IMR-90 (cell line): ENCODE measurements around the gene CD81. TPM values are rescaled to one million over a fixed set of nuclear protein-coding genes. Genes with fewer than 3 reads are reported as not detected.

Source experiments
- ATAC-seq: fragments of 200-7000 bp; cut with Tn5 transposase; 2 replicates; pipeline ENCODE4 v1.9.1; 2020; ENCODE audit warnings: low read depth, mild to moderate bottlenecking, moderate library complexity
- BruUV-seq: library from RNA; stranded (reverse); fragments of 400-500 nt; replicated peaks from 2 replicates; lab custom pipeline; 2021; lab: Mats Ljungman, UMichigan
- CTCF ChIA-PET: fragments of 300-600 bp; formaldehyde crosslinking; extraction: SDS; loops from one replicate; lab custom pipeline; 2021; ENCODE audit warnings: antibody characterized with exemption; lab: Yijun Ruan, JAX
- POLR2A ChIA-PET: fragments of 300-600 bp; sonication (Branson Sonifier 250); formaldehyde crosslinking; loops from one replicate; lab custom pipeline; 2022; ENCODE audit warnings: antibody characterized with exemption; ENCODE audit not compliant: unreplicated experiment; lab: Charles Lee
- DNase-seq: peaks from one replicate; pipeline ENCODE4 v3.0.0; 2013
- H2AFZ ChIP-seq: replicated peaks from 2 replicates; pipeline ENCODE3; 2013; ENCODE audit warnings: low read length, mild to moderate bottlenecking; ENCODE audit not compliant: poor library complexity
- H2AK5ac ChIP-seq: 2 replicates; pipeline ENCODE4 v1.6.1; 2013; ENCODE audit warnings: low read depth, low read length, inconsistent platforms
- H2AK9ac ChIP-seq: replicated peaks from 2 replicates; pipeline ENCODE3; 2013; ENCODE audit warnings: mild to moderate bottlenecking, low read depth, low read length, moderate library complexity; ENCODE audit not compliant: poor library complexity
- H2BK120ac ChIP-seq: 2 replicates; pipeline ENCODE4 v1.6.1; 2013; ENCODE audit warnings: low read depth, low read length, inconsistent platforms
- H2BK15ac ChIP-seq: 3 replicates; pipeline ENCODE4 v1.6.1; 2013; ENCODE audit warnings: low read depth, low read length, inconsistent platforms
- H2BK20ac ChIP-seq: 2 replicates; pipeline ENCODE4 v1.6.1; 2013; ENCODE audit warnings: low read depth, mild to moderate bottlenecking, inconsistent platforms, low read length, moderate library complexity
- H2BK5ac ChIP-seq: 2 replicates; pipeline ENCODE4 v1.6.1; 2013; ENCODE audit warnings: mild to moderate bottlenecking, low read depth, low read length, inconsistent platforms; ENCODE audit not compliant: poor library complexity, severe bottlenecking
- H3K14ac ChIP-seq: replicated peaks from 2 replicates; pipeline ENCODE4 v1.6.1; 2013; ENCODE audit warnings: low read depth, low read length, inconsistent platforms
- H3K18ac ChIP-seq: 2 replicates; pipeline ENCODE4 v1.6.1; 2013; ENCODE audit warnings: low read depth, low read length, control low read depth
- H3K23ac ChIP-seq: 2 replicates; pipeline ENCODE4 v1.6.1; 2013; ENCODE audit warnings: low read depth, low read length, inconsistent platforms
- H3K27ac ChIP-seq: 2 replicates; pipeline ENCODE4 v1.5.1; 2013; ENCODE audit warnings: mild to moderate bottlenecking, control low read depth, low read length; ENCODE audit not compliant: insufficient read depth
- H3K27me3 ChIP-seq: 2 replicates; pipeline ENCODE4 v1.6.1; 2013; ENCODE audit warnings: low read length; ENCODE audit not compliant: control insufficient read depth, insufficient read depth
- H3K36me3 ChIP-seq: 2 replicates; pipeline ENCODE4 v1.6.1; 2013; ENCODE audit warnings: low read length, mixed read lengths; ENCODE audit not compliant: control insufficient read depth, insufficient read depth
- H3K4ac ChIP-seq: 2 replicates; pipeline ENCODE4 v1.6.1; 2013; ENCODE audit warnings: low read depth, low read length, inconsistent platforms
- H3K4me1 ChIP-seq: 2 replicates; pipeline ENCODE4 v1.6.1; 2013; ENCODE audit warnings: low read length, mixed read lengths; ENCODE audit not compliant: control insufficient read depth, insufficient read depth
- H3K4me2 ChIP-seq: 2 replicates; pipeline ENCODE4 v1.6.1; 2013; ENCODE audit warnings: low read depth, mild to moderate bottlenecking, control low read depth, low read length, moderate library complexity
- H3K4me3 ChIP-seq: 2 replicates; pipeline ENCODE4 v1.5.1; 2013; ENCODE audit warnings: low read depth, mild to moderate bottlenecking, control low read depth, low read length, moderate library complexity; ENCODE audit not compliant: insufficient read depth
- H3K56ac ChIP-seq: 2 replicates; pipeline ENCODE4 v1.6.1; 2013; ENCODE audit warnings: low read length, inconsistent platforms; ENCODE audit not compliant: insufficient read depth; ENCODE audit errors: extremely low read depth
- H3K79me1 ChIP-seq, 2 experiments: 2 replicates each; pipeline ENCODE4 v1.6.1; 2013; ENCODE audit warnings: low read length in 2 of 2, inconsistent platforms in 1 of 2, low read depth in 1 of 2
- H3K9ac ChIP-seq: 2 replicates; pipeline ENCODE4 v1.6.1; 2013; ENCODE audit warnings: low read depth, low read length, control low read depth
- H3K9me1 ChIP-seq: 2 replicates; pipeline ENCODE4 v1.6.1; 2013; ENCODE audit warnings: low read length, inconsistent platforms; ENCODE audit not compliant: insufficient read depth
- H3K9me3 ChIP-seq: 2 replicates; pipeline ENCODE4 v1.6.1; 2013; ENCODE audit warnings: low read length; ENCODE audit not compliant: control insufficient read depth, insufficient read depth
- H4K20me1 ChIP-seq: 2 replicates; pipeline ENCODE4 v1.6.1; 2013; ENCODE audit warnings: low read length, inconsistent platforms; ENCODE audit not compliant: insufficient read depth
- H4K5ac ChIP-seq: 2 replicates; pipeline ENCODE4 v1.6.1; 2013; ENCODE audit warnings: mild to moderate bottlenecking, low read depth, low read length, control low read depth
- H4K8ac ChIP-seq, 2 experiments: 2 replicates each; pipeline ENCODE4 v1.6.1; 2013; ENCODE audit warnings: low read depth in 2 of 2, low read length in 2 of 2, control low read depth in 1 of 2, inconsistent platforms in 1 of 2
- H4K91ac ChIP-seq: 2 replicates; pipeline ENCODE4 v1.6.1; 2013; ENCODE audit warnings: low read depth, low read length, inconsistent platforms; ENCODE audit not compliant: insufficient read depth
- CEBPB ChIP-seq: IDR thresholded peaks from 2 replicates; pipeline ENCODE4 v1.6.1; 2012; ENCODE audit warnings: low read depth, low read length, improper control_type of control experiment
- CHD1 ChIP-seq: IDR thresholded peaks from 2 replicates; pipeline ENCODE4 v1.6.1; 2012; ENCODE audit warnings: low read depth, low read length, improper control_type of control experiment
- ELK1 ChIP-seq: fragments of 150-350 bp; IDR thresholded peaks from 2 replicates; pipeline ENCODE4 v1.6.1; 2016; ENCODE audit warnings: low read depth, mild to moderate bottlenecking, low read length, moderate library complexity, borderline replicate concordance
- FOS ChIP-seq: fragments of 150-350 bp; IDR thresholded peaks from 2 replicates; pipeline ENCODE4 v1.6.1; 2016; ENCODE audit warnings: low read depth, low read length
- MAFK ChIP-seq: IDR thresholded peaks from 2 replicates; pipeline ENCODE4 v1.6.1; 2012; ENCODE audit warnings: low read depth, low read length, improper control_type of control experiment
- MXI1 ChIP-seq: IDR thresholded peaks from 2 replicates; pipeline ENCODE4 v1.6.1; 2012; ENCODE audit warnings: low read depth, mild to moderate bottlenecking, low read length, moderate library complexity, borderline replicate concordance
- POLR2A ChIP-seq: IDR thresholded peaks from 2 replicates; pipeline ENCODE4 v1.6.1; 2012; ENCODE audit warnings: mild to moderate bottlenecking, low read depth, low read length
- RAD21 ChIP-seq: IDR thresholded peaks from 2 replicates; pipeline ENCODE4 v1.6.1; 2012; ENCODE audit warnings: low read length, improper control_type of control experiment
- RFX5 ChIP-seq: IDR thresholded peaks from 2 replicates; pipeline ENCODE4 v1.8.0; 2012; ENCODE audit warnings: low read depth, mild to moderate bottlenecking, low read length, moderate library complexity
- WGBS, 2 experiments: methylation state at CpG; one replicate each; pipeline versions ENCODE4 v1.1.5 to v1.1.7; 2013; ENCODE audit warnings: missing lambda C conversion rate in 2 of 2; ENCODE audit not compliant: insufficient read length in 1 of 2; ENCODE audit errors: extremely low coverage in 2 of 2; 5-methylcytosine and 5-hydroxymethylcytosine counted together
- dilution Hi-C: fragments of 300-500 bp; cut with HindIII; formaldehyde crosslinking; loops from one replicate; pipeline ENCODE4 v1.14.3; 2018; ENCODE audit warnings: low sequenced_read_pairs; ENCODE audit not compliant: unreplicated experiment
- in situ Hi-C: fragments of 300-500 bp; cut with MboI; formaldehyde crosslinking; loops from 3 replicates; pipeline ENCODE4 v1.14.3; 2019; ENCODE audit warnings: low sequenced_read_pairs, inconsistent platforms, mixed read lengths
- intact Hi-C: fragments of 100-400 bp; cut with micrococcal nuclease; formaldehyde crosslinking; loops from 2 replicates; pipeline ENCODE4 v1.10.0; 2022
- polyA plus RNA-seq, 3 experiments: library from polyadenylated mRNA; depleted of rRNA; stranded (reverse); fragments of >200 nt; gene quantifications; 2 replicates each; pipeline ENCODE4 v1.2.3, GENCODE V29; 2012; ENCODE audit warnings: low replicate concordance in 1 of 3
- total RNA-seq: library from RNA; depleted of rRNA; stranded (reverse); fragments of >200 nt; gene quantifications from 2 replicates; pipeline ENCODE4 v1.2.3, GENCODE V29; 2012

CD81 gene
- total and polyA plus RNA-seq, 2 of the 4 experiments (the other 2 are of a cell fraction): 159 to 689 TPM

- Histone ChIP-seq H4K8ac (no peak overlapping the region), H2BK120ac (no peak overlapping the region), H2AK5ac (no peak overlapping the region), H3K27me3 (peaks cover 45% of the 10 kb centered on the region), H2AFZ (no peak overlapping the region), H3K4me3 (no peak overlapping the region), H3K23ac (no peak overlapping the region), H3K14ac (no peak overlapping the region), H3K27ac (no peak overlapping the region), H3K9me1 (no peaks in the 10 kb centered on the region), H3K4me1 (no peaks in the 10 kb centered on the region), H3K18ac (no peak overlapping the region), H3K9ac (no peak overlapping the region), H3K4ac (no peak overlapping the region), H4K91ac (no peak overlapping the region), H3K9me3 (no peaks in the 10 kb centered on the region; the same call in 1 of the 2 replicates), H2BK20ac (no peak overlapping the region), H2BK5ac (no peak overlapping the region), H3K36me3 (no peaks in the 10 kb centered on the region), H2BK15ac (no peak overlapping the region), H4K20me1 (no peaks in the 10 kb centered on the region), H2AK9ac (no peak overlapping the region), H3K4me2 (no peak overlapping the region), H3K56ac (no peak overlapping the region), H3K79me1 (no peaks in the 10 kb centered on the region), H4K5ac (no peak overlapping the region)
- 100% methylated on average over 1 of the region's 11 CpGs; no CpG with 5 or more reads in 1 of the 2 experiments for WGBS, 2 experiments
- in situ Hi-C loops (no loop called here), dilution Hi-C loops (no loop called here), intact Hi-C loops (no loop called here)
- no peak for DNase-seq
- BruUV-seq: no TSS peak
- ChIA-PET CTCF (no interaction called here), POLR2A (no interaction called here)
- TF ChIP-seq CHD1 (no peak), ELK1 (no peak), RAD21 (no peak), RFX5 (no peak), FOS (no peak), MXI1 (no peak), POLR2A (no peak), MAFK (no peak), CEBPB (no peak)
- no peak for ATAC-seq
These were observed 66.3 kb downstream of the CD81 start for GRCh38 chr11:2443406-2443805.
